A172 (cell line): ENCODE measurements around the gene ADAM30. TPM values are rescaled to one million over a fixed set of nuclear protein-coding genes. Genes with fewer than 3 reads are reported as not detected.
"Not testable (repeated sequence)": the region's sequence is repeated elsewhere in the genome, so short reads cannot be mapped to it uniquely, and the experiment has no call there.

ENCODE experiments used
- DNase-seq: peaks from one replicate; pipeline ENCODE4 v3.0.0-alpha.2; 2015; ENCODE audit warnings: low spot score
- total RNA-seq: library from RNA; depleted of rRNA; stranded (reverse); fragments of >200 nt; shearing (Covaris generic); gene quantifications from 2 replicates; pipeline ENCODE4 v1.2.3, GENCODE V29; 2014; rRNA removed

Gene ADAM30
- total RNA-seq, 1 experiment from 2014 or later, result not detected

DNA sequence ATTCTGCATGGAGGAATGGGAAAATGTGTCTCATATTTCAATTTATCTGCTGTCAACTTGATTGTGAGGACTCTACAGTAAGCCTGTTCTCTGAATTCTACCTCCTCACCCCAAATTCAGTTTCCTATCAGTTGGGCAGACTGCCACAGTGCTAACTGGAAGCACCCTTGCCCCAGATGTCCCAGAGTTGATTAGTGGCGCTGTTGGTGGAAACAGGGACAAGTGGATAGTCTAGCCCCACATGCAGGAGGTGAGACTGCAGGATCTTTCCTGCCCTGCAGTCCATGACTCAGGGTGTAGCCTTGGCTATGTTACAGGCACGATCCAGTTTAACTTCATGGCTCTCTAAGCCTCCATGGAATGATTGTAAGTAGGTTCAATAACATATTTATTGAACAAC, 22.1 kb downstream of the ADAM30 start:
- DNase-seq, result no peak

DNA sequence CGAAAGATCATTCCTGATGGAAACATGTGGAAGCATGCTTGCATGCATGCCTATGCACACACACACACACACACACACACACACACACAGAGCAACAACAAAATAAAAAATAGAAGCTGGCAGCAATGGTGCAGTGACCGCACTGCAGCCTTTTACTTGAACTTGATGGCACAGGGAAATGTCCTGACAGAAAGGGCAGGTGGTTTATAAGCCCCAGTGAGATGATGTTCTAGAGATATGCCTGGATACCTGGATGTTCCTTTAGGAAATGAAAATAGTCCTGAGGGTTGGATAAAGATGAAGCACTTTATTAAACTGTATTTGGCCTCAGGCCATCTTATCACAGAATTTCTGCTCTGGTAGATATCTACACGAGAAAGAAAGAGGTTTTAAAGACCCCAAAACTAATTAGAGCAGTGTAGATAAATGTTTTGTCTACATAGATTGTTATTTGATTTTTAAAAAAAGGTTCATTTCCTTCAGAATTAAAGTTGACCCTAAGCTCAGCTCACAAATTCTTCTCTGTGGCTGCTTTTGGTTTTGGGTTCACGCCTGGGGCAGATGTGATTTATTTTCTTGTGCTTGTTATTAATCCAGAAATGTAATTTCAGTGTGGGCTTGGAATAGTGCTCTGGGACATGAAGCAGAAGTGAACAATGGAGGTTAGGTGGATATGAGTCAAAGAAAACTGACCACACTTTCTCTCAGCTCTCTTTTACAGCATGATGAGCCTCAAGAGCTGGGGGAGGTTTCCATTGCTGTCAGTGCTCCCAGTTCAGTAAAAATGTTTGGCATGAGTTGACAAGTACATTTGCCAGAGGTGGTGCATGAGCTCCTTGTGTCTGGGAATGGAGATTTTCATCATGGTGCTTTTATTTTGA, 22.9 kb downstream of the ADAM30 start:
- DNase-seq, result peak; percentile 54

DNA sequence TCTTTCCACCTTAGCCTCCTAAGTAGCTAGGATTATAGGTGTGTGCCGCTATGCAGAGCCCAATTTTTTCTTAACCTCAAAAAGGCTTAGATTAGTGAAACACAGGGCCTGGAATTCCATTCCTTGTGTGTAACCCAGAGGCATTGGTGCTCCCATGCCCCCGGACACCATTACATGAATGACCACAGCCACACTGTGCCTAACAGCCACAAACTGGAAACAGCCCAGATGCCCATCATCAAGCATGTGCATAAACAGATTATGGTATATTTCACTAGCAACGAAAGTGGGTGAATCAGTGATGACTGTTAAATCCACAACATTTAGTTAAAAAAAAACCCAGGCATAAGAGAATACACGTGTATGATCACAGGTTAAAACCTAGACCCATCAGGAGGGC, 24.4 kb downstream of the ADAM30 start:
- no peak for DNase-seq

DNA sequence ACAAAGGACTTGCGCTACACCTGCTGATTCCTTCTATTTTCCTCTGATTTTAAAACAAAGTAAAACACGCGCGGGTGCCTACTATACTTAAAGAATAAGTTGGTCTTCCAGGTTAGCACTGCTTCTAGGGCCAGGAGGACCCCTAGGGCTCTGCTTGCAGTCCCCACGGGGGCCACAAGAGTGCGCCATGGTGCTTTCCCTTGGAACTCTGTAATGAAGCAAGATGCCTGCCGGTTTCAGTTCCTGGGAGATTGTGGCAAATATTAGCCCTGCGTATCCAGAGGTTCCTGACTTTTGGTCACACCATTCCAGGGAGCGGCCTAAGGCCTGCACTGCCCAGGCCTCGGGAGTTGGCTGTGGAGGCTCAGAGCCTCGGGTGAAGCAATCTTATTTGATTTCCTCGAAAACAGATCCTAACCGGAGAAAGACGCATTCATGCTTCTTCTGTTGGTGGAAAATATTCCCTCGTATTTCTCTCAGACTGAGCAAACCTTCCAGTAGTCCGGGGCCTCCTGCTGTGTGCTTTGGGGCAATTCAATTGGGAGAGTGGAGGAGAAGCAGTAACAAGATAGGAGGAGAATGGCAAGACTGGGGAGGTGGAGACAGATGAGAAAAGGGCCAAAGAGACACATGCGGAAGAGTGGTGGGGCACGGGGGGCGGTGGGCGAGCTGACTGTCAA, 25.3 kb downstream of the ADAM30 start:
- DNase-seq, result peak; percentile 66

DNA sequence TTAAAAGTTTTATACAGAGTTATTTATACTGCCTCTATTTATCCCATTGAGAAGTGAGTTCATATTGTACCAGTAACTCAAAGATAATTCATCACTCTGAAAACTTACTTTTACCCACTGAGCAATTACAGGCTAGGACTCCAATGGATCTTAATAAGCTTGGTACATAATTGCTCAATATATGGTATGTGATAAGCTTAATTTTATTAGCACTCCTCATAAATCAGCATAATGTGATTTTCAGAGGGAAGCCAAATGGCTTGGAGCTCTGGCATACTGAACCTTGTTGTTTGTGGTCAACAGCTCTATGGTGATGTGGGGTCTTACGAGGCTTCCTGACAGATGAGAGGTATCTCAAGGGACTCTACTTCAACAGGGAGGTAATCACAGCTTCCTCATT, 26.3 kb downstream of the ADAM30 start:
- no peak for DNase-seq

DNA sequence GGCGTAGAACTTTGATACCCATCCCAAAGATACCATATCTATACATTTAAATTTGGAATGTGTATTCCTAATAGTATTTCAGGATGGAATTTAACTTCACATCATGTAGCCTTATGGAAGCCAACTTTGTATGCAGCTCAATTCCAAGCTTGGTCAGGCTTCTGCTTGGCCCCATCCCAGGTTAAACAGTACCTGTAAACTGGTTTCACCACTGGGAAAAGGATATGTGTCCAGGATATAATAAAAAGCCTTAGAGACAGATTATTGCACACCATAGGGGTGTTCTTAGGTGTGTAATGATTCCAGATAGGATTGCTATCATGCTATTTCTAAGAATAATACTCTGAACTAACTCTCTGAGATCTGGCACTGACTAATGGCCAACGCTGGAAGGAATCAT, 28.1 kb downstream of the ADAM30 start:
- DNase-seq, result no peak

DNA sequence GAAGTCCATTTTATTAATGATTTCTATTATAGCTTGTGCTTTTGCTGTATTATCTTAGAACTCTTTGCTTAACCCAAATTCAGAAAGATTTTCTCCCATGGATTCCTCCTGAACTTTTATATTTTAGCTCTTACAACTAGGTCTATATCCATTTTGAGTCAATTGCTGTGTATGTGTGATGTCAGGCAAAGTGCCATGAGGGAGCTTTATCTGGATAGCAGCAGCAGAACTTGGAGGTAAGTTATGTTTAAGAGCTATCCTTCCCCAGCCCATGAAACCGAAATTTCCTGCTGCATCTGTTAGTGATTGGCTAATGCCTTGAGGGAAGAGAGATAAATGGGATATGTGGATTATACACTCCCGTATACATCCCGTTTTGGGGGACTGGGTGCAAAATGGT, 29.9 kb downstream of the ADAM30 start:
- DNase-seq, result no peak

DNA sequence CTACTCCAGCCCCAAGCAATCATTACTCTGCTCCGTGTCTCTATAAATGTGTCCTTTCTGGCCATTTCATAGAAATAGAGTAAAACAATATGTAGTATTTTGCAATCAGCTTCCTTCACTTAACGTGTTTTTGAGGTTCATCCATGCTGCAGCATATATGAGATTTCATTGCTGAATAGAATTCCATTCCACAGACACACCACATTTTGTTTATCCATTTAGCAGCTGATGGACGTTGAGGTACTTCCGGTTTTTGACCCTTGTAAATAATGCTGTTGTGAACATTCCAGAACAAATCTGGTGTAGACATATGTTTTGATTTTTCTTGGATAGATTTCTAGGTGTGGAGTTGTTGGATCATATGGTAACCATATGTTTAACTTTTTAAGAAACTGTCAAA, 30.7 kb downstream of the ADAM30 start:
- DNase-seq, result no peak

DNA sequence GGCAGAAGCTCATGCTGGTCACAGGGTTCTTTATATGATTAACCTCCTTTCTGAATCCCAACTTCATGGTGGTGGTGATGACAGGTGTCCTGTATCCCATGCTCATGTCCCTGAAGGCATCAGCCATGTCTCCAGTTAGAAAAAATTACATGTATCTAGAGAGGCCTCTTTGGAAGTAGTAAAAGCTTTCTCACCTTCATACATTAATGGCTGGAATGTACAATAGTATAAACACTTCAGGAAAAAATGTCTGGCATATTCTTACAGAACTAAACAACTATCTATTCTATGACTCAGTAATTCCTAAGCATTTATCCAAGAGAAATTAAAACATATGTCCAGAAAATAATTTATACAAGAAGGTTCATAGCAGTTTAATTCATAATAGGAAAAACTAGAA, 34.0 kb downstream of the ADAM30 start:
- DNase-seq, result no peak

DNA sequence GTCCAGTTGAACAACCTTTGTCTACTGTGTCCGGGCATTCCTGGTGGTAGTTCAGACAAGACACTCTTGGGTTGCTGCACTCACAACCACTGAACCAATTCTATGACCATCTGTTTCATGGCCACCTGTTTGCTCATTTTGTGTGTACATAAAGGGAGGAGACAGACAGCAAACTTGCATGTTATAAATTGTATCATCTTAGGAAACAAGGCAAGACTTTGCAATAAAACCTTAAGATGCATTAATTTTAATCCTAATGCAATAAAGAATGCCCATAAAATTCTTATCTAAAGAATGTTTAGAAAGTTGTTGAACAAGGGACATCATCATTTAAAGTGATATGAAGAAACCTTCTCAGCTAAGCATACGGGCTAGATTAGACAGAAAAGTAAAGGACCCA, 34.8 kb downstream of the ADAM30 start:
- DNase-seq, result no peak

DNA sequence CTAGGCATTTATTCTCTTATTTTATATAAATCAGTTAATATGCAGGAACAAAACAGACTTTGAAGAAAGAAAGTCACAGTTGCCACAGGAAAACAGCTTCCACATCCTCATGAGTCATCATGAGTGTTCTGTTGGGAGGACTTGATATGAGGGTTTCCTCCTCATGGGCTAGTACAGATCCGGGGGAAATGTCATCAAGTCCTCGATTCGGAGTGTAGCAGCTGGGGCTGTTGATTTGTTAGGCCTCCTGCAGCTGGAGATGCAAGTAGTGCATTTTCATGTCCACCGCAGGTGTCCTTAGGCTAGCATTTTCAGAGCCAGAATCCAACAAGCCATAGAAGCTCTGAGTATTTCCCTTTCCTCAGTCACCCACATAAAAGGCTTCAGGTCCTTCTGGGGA, 36.7 kb downstream of the ADAM30 start:
- peak; percentile 71 for DNase-seq

DNA sequence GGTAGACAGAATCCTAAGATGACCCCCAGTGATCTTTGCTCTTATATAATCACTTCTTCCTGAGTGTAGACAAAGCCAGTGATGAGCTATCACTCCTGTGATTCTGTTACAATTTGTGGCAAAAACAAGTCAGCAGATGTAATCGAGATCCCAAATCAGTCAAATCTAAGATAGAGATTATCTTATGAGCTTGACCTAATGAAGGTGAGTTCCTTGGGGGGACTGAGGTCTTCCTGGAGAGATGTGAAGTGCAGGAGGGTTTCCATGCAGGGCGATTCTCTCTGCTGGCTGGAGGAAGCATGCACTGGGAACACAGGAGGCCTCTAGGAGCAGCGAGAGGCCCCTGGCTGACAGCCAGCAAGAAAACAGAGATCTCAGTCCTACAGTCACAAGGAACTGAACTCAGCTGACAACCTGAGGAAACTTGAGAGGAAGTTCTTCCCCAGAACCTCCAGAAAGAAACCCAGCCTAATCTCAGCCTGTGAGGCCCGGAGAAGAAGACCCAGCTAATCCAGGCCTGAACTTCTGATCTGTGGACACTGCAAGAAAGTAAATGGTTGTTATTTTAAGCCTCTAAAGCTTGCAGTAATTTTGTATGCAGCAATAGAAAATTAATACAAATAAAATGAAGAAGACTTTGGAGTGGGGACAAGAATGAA, 37.6 kb downstream of the ADAM30 start:
- not testable (repeated sequence) for DNase-seq

DNA sequence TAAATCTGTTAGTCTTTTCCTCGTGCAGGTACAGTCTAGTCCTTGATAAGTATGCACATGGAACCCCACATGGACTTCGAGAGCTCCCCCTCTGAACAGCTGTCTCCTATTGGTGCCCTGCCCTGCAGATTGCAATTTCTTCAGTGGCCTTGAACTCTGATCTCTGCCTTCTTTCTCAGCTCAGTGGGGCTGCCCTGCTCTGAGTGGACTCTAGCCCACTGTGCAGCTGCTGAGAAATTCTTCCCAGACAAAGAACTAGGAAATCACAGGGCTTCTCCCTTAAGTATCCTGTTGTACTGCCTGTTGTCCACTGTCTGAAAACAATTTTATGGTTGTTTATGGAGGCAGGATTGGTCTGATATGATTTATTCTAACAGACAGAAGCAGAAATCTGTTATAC, 38.2 kb downstream of the ADAM30 start:
- DNase-seq, result no peak

DNA sequence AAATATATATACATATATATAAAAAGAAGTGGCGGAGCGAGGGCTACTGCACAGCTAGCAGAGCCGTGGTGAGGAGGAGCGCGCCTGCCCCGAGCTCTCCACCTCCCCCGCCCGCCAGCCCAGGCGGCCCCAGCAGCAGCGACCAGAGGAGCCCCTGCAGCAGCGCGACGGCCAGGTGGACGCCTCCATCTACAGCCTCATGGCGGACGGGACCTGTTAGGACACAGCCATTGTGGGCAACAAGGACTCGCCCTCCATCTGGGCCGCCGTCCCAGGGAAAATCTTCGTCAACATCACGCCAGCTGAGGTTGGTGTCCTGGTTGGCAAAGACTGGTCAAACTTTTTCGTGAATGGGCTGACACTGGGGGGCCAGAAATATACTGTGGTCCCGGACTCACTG, 43.2 kb downstream of the ADAM30 start:
- no peak for DNase-seq

DNA sequence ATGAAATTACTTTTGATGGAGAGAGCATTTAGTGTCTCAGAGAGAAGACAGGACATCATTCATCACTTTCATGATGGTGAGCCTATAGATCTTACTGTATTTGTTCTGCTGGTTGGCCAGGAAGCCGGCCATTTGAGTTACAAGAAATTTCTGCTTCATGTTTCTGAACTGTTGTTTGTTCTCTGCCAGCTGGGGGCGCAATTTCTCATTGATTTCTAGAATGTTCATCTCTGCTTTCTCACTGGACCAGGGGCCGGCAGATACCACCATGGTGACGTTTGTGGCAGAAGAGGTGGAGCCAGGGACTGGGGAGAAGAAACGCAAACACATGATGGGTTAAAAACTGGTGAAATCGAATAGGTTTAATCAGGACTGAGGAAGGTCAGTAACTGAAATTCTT, 52.1 kb downstream of the ADAM30 start:
- DNase-seq, result not testable (repeated sequence)

Other genes with a start within 250 kb of the ADAM30 start
- 2.9 and 3.7 TPM in 2 replicates for gene ZNF697, start 248.2 kb downstream of the ADAM30 start, total RNA-seq
- 96.8 and 97.2 TPM in 2 replicates for gene PHGDH, start 184.6 kb downstream of the ADAM30 start, total RNA-seq
- not detected in 2 replicates for gene HMGCS2, start 127.6 kb downstream of the ADAM30 start, total RNA-seq
- not detected in 2 replicates for gene REG4, start 85.1 kb downstream of the ADAM30 start, total RNA-seq
- 58.5 and 62.2 TPM in 2 replicates for gene NOTCH2, start 173.1 kb upstream of the ADAM30 start, total RNA-seq